ENCODE results near the gene MYO1D. TPM values are rescaled to one million over a fixed set of nuclear protein-coding genes. Genes with fewer than 3 reads are reported as not detected.

MYO1D gene
- total and polyA plus RNA-seq, 2 of the 13 experiments (the other 11 are each of a cell fraction or from before 2014, with no cell fraction given) = 13.2 to 17.3 TPM

GRCh38 chr17:32493571-32493970, 383.4 kb downstream of the MYO1D start:
- Histone ChIP-seq H2AFZ (ENCODE audit: low read length) (no peak overlapping the region), H3K36me3 (replicated peaks in 1 of 2; ENCODE audit: control insufficient read depth in 1 of 2, insufficient read depth in 2 of 2, low read length in 2 of 2) (peaks cover 2 to 4% of the 10 kb centered on the region in 2 experiments; a peak in 2 of 5 replicates), H3K9me3 (ENCODE audit: low read length) (no peaks in the 10 kb centered on the region), H4K20me1 (ENCODE audit: insufficient read depth, low read length) (no peaks in the 10 kb centered on the region), H3K27ac (ENCODE audit: extremely low read length, insufficient read depth, low read length) (no peak overlapping the region), H3K9ac (ENCODE audit: insufficient read depth, low read depth, low read length) (no peak overlapping the region), H3K4me2 (ENCODE audit: low read depth, low read length) (no peak overlapping the region), H3K79me2 (ENCODE audit: insufficient read depth, low read length) (no peaks in the 10 kb centered on the region), H3K27me3 (ENCODE audit: control insufficient read depth in 1 of 2, insufficient read depth in 2 of 2, low read length in 2 of 2) (no peaks in the 10 kb centered on the region), H3K4me1 (ENCODE audit: insufficient read depth, low read length) (peaks cover 24% of the 10 kb centered on the region), H3K4me3 (replicated peaks in 1 of 3; ENCODE audit: insufficient read depth in 1 of 3, low read depth in 2 of 3, low read length in 3 of 3) (no peak overlapping the region)
- POLR2A ChIA-PET = no interaction called here
- in situ Hi-C loops (cut with HindIII; ENCODE audit: extremely low pct_ligation_motif_present, low pct_unique_long_range_greater_than_20kb) = no loop called here
- DNase-seq (ENCODE audit: low spot score) (no peak), ATAC-seq (no peak), FAIRE-seq (no peak)
- TF ChIP-seq SIX1 (CRISPR knock-in tag; IDR thresholded peaks at IDR 0.05; ENCODE audit: borderline replicate concordance) = no peak
- no peak for TF ChIP-seq U2AF1 (optimal IDR thresholded peaks at IDR 0.05; ENCODE audit: low read depth, low read length)
- TF ChIP-seq NR3C1 (CRISPR knock-in tag; IDR thresholded peaks at IDR 0.05) = no peak
- no peak for TF ChIP-seq MTF2 (CRISPR knock-in tag; IDR thresholded peaks at IDR 0.05; ENCODE audit: borderline replicate concordance)
- no peak for TF ChIP-seq MYPOP (CRISPR knock-in tag; IDR thresholded peaks at IDR 0.05)
- no peak for TF ChIP-seq NFE2L1 (CRISPR knock-in tag; IDR thresholded peaks at IDR 0.05; ENCODE audit: borderline replicate concordance)
- TF ChIP-seq ZNF121 (CRISPR knock-in tag; IDR thresholded peaks at IDR 0.05) = no peak
- no peak for TF ChIP-seq ZNF687 (CRISPR knock-in tag; IDR thresholded peaks at IDR 0.05)
- TF ChIP-seq ZNF20 (CRISPR knock-in tag; IDR thresholded peaks at IDR 0.05) = no peak
- BruUV-seq (replicated peaks) = no TSS peak
- CTCF ChIA-PET (ENCODE audit: low intra/inter-chr PET ratio, low total read pairs) = no interaction called here
- WGBS (ENCODE audit: low lambda C conversion rate) = 100% methylated on average over 2 of the region's 15 CpGs
- intact Hi-C loops (cut with micrococcal nuclease; ENCODE audit: unreplicated experiment) = no loop called here

All from HepG2 (cell line).